GM12873 (cell line): ENCODE measurements around the gene F8A2.
"Not testable (repeated sequence)": the region's sequence is repeated elsewhere in the genome, so short reads cannot be mapped to it uniquely, and the experiment has no call there.

Source experiments
- TF ChIP-seq, protein P1 (sequence below): IDR thresholded peaks from 2 replicates; pipeline ENCODE4 v1.5.1; 2012; ENCODE audit warnings: low read depth, mild to moderate bottlenecking, moderate library complexity, low read length, control low read depth; ENCODE audit not compliant: insufficient read depth; ENCODE audit errors: missing control alignments

The F8A2 gene

DNA sequence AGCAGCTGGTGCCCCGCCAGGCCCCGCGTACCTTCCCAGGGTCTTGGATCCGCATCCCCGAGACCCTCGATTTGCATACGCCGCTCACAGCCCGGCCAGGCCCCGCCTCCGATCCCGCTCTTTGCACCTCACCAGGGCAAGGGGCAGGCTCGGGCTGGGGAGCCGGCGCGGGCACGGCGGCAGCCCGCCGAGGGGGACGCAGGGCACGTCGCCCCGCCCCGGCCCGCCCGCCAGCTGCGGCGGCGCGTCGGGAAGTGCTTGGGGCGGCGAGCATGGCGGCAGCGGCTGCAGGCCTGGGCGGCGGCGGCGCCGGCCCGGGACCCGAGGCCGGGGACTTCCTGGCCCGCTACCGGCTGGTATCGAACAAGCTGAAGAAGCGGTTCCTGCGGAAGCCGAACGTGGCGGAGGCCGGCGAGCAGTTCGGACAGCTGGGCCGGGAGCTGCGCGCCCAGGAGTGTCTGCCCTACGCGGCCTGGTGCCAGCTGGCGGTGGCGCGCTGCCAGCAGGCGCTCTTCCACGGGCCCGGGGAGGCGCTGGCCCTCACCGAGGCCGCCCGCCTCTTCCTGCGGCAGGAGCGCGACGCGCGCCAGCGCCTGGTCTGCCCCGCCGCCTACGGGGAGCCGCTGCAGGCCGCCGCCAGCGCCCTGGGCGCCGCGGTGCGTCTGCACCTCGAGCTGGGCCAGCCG lies at the start of gene F8A2:
Gene F8A2, plus strand, starts transcription at position 253 of the 686 bp plus-strand sequence. Its CDS starts 20 bp downstream, at position 273.
- TF ChIP-seq, protein P1, sequence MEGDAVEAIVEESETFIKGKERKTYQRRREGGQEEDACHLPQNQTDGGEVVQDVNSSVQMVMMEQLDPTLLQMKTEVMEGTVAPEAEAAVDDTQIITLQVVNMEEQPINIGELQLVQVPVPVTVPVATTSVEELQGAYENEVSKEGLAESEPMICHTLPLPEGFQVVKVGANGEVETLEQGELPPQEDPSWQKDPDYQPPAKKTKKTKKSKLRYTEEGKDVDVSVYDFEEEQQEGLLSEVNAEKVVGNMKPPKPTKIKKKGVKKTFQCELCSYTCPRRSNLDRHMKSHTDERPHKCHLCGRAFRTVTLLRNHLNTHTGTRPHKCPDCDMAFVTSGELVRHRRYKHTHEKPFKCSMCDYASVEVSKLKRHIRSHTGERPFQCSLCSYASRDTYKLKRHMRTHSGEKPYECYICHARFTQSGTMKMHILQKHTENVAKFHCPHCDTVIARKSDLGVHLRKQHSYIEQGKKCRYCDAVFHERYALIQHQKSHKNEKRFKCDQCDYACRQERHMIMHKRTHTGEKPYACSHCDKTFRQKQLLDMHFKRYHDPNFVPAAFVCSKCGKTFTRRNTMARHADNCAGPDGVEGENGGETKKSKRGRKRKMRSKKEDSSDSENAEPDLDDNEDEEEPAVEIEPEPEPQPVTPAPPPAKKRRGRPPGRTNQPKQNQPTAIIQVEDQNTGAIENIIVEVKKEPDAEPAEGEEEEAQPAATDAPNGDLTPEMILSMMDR, result not testable (repeated sequence)

DNA sequence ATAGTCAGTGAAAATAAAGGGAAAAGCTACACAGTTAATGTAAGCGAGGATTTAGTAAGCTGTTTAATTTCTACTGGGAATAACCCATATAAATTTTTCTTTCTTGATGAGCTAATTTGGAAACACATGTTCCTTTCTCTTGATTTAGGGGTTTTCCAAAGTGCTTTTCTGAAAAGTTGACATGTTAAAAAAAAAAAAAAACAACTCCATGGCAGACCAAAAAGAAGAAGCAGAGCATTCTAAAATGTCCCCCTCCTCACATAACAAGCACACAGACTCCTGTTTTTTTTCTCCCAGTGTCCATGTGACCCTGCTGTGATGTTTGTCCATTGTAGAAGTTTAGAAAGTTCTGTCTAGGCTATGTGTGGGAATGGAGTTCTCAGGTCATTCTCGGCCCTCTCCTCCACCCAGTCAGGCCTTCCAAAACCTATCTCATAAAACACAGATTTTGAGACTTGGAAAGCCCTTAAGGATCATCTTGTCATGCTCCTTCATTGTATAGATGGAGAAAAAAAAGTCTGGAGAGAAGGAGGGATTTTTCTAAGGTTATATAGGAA lies 48.3 kb upstream of the F8A2 start:
- TF ChIP-seq, protein P1, result no peak

DNA sequence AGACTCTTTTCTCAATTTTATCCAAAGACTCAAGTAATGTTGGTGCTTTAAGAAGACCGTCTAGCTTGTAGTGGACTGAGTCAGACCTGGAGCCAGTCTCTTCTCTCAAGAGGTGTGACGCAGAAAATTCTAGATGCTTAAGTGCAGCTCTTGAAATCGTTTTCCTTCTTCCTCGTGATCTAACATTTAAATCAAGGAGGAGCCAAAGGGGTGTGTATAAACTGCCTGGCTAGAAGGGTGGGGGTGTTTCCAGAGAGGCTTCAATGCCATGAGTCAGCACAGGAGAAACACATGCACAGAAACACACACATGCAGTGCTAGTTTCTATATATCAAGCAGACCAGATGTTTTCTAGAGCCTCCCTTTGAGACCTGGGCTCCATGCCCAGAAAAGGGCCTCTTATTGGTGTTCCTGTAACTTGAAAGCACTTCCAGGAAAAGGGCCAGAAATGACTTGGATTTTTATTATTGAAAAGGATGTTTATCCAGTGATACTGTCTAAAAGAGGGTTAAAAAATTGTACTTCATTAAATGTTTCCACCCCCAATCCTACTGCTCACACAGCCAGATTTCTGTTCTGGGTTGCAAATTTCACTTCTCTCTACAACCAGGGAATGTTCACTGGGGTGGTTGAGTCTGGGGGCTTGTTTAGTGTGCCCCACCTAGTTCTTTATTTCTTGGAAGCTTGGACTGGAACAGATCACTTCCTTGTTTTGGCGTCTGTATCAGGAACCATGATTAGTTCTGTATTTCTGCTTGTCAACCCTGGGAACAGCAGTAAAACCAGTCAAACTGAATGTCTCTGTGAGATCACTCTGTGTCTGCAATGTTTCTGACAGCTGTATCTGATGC lies 47.2 kb upstream of the F8A2 start, which contains the start of gene CLIC2:
Gene CLIC2, minus strand, starts transcription at position 129 of the 851 bp plus-strand sequence. CDS start 187 bp downstream, outside the sequence.
- TF ChIP-seq, protein P1, result no peak

DNA sequence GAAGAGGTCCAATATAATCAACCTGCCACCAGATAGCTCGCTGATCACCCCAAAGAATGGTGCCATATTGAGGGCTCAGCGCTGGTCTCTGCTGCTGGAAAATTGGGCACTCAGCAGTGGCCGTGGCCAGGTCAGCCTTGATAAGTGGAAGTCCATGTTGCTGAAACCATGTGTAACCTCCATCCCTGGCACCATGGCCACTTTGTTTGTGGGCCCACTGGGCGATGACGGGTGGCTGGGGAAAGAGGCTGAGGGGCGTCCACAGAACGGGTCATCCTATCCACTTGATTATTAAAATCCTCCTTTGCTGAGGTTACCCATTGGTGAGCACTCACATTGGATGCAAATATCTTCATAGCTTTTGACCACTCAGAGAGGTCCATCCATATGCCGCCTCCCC lies 7.7 kb downstream of the F8A2 start:
- TF ChIP-seq, protein P1, result no peak

DNA sequence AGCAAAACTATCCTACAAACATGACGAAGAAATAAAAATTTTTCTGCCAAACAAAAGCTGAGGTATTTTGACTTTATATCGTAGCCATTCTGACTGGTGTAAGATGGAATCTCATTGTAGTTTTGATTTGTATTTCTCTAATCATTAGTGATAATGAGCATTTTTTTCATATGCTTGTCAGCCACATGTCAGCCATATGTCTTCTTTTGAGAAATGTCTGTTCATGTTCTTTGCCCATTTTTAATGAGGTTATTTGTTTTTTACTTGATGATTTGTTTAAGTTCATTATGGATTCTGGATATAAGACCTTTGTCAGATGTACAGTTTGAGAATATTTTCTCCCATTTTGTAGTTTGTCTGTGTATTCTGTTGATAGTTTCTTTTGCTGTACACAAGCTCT lies 24.5 kb downstream of the F8A2 start:
- TF ChIP-seq, protein P1, result no peak

DNA sequence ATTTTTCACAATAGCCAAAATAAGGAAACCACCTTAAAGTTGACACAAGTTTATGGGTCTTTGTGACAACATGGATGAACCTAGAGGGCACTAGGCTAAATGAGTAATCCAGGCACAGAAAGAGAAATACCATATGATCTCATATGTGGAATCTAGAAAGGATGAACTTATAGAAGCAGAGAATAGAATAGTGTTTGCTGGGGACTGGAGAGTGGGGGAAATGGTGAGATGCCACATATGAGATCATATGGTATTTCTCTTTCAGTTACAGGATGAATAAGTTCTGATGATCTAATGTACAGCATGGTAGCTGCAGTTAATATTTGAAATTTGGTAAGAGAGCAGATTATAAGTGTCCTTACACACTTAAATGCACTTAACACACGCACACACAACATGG lies 35.9 kb downstream of the F8A2 start:
- TF ChIP-seq, protein P1, result no peak
